Choroid plexus epithelial cell (primary cell): ENCODE data around the gene DYNLT1.

Experiments used
- DNase-seq: peaks from one replicate; pipeline ENCODE4 v3.0.0-alpha.2; 2010; ENCODE audit warnings: low read depth
- H3K4me3 ChIP-seq: 2 replicates; pipeline ENCODE4 v1.5.1; 2011; ENCODE audit warnings: low read depth, mild to moderate bottlenecking, control low read depth, low read length, moderate library complexity
- CTCF ChIP-seq: conservative IDR thresholded peaks from 2 replicates; pipeline ENCODE4 v1.5.1; 2011; ENCODE audit warnings: low read depth, mild to moderate bottlenecking, control low read depth, inconsistent platforms, low read length, moderate library complexity

The DYNLT1 gene

GRCh38 chr6:158625881-158626305 lies 18.6 kb downstream of the DYNLT1 start:
- DNase-seq: no peak
- no peak for TF ChIP-seq CTCF
- no peak overlapping the region for H3K4me3 ChIP-seq

GRCh38 chr6:158624684-158625682 lies 19.6 kb downstream of the DYNLT1 start:
- no peak for TF ChIP-seq CTCF
- no peak overlapping the region for H3K4me3 ChIP-seq
- no peak for DNase-seq

- no peak for DNase-seq
- no peak for TF ChIP-seq CTCF
- H3K4me3 ChIP-seq: no peak overlapping the region
These were observed 21.9 kb downstream of the DYNLT1 start for GRCh38 chr6:158622545-158623190.

- H3K4me3 ChIP-seq: no peak overlapping the region
- no peak for DNase-seq
- no peak for TF ChIP-seq CTCF
These were observed 22.6 kb downstream of the DYNLT1 start for GRCh38 chr6:158621694-158622544.

GRCh38 chr6:158620963-158621693 lies 23.4 kb downstream of the DYNLT1 start:
- no peak for DNase-seq
- no peak for TF ChIP-seq CTCF
- H3K4me3 ChIP-seq: no peak overlapping the region
